Esophagus squamous epithelium (tissue), 5 donors: Measurements from ENCODE around the gene TRIM17. TPM values are rescaled to one million over a fixed set of nuclear protein-coding genes. Genes with fewer than 3 reads are reported as not detected.

Experiments
- DNase-seq: peaks from one replicate; lab custom pipeline; 2025; lab: John Stamatoyannopoulos, UW
- H3K27ac ChIP-seq, 4 donors: fragments of 200-600 bp; sonication (generic); one replicate each; pipeline ENCODE4 v1.5.1; 2016 to 2019; ENCODE audit warnings: mild to moderate bottlenecking in 1 of 4
- H3K27me3 ChIP-seq, 4 donors: fragments of 200-600 bp; sonication (generic); 1 replicate in 3 of 4; 2 replicates in 1 of 4; pipeline versions ENCODE4 v1.5.1 to v1.6.0; 2017 to 2021; ENCODE audit warnings: antibody characterized with exemption in 1 of 4
- H3K36me3 ChIP-seq, 3 donors: fragments of 200-600 bp; sonication (generic); one replicate each; pipeline ENCODE4 v1.5.1; 2016 to 2019
- H3K4me1 ChIP-seq, 3 donors: fragments of 200-600 bp; sonication (generic); one replicate each; pipeline ENCODE4 v1.5.1; 2017 to 2019
- H3K4me3 ChIP-seq, 4 donors: fragments of 200-600 bp; sonication (generic); 1 replicate in 3 of 4; 2 replicates in 1 of 4; pipeline ENCODE4 v1.5.1; 2016 to 2019; ENCODE audit warnings: mild to moderate bottlenecking in 2 of 4, moderate library complexity in 1 of 4
- H3K9me3 ChIP-seq, 3 donors: fragments of 200-600 bp; sonication (generic); one replicate each; pipeline ENCODE4 v1.5.1; 2016 to 2019
- POLR2A ChIP-seq, 4 donors: fragments of 450-650 bp; IDR thresholded peaks; one replicate each; pipeline ENCODE4 v1.6.1; 2017; ENCODE audit warnings: antibody characterized with exemption in 4 of 4, mild to moderate bottlenecking in 4 of 4, moderate library complexity in 3 of 4
- WGBS, 2 donors: methylation state at CpG; one replicate each; pipeline ENCODE4 v1.1.5; 2018; 5-methylcytosine and 5-hydroxymethylcytosine counted together
- intact Hi-C: fragments of 100-400 bp; cut with DNase I; formaldehyde crosslinking; loops from one replicate; pipeline ENCODE4 v1.15.0; 2022
- total RNA-seq, 4 donors: library from RNA; depleted of rRNA; stranded (reverse); fragments of >200 nt; gene quantifications; one replicate each; pipeline ENCODE4 v1.1.0, GENCODE V29; 2016
- TF ChIP-seq, protein P1 (sequence below), 6 experiments: fragments of 450-650 bp in 4 of 6; fragments of 200-600 bp in 2 of 6; sonication (generic) in 2 of 6; IDR thresholded peaks; one replicate each; pipeline ENCODE4 v1.5.1; 2016 to 2019; ENCODE audit warnings: antibody characterized with exemption in 6 of 6, mild to moderate bottlenecking in 4 of 6, moderate library complexity in 4 of 6
- donor health status: DM: yes; HTN: yes; CAD: no.

TRIM17 gene
- total RNA-seq, 4 donors from 2014 or later, result 0.13 to 3.0 (median 0.99) TPM

DNA sequence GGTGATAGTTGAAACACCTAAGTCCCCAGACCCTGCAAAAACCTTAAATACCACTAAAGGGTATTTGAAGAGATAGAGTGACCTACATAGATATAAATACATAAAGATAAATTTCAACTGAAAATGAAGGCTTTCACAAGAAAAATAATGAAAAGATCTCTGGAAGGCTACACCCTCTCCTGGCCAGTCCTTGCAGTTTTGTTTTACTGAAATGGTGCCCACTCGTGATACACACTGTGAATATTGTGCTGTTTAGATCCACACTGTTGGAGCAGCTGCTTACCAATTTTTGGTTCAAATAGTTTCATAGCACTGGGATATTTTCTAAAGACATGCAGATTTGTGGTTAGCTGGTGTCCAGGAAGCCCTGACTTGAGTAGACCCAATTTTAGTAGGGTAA, 39.1 kb upstream of the TRIM17 start:
- Histone ChIP-seq H3K4me1 (peaks cover 8 to 49% (median 21%) of the 10 kb centered on the region in 3 donors), H3K9me3 (no peaks in the 10 kb centered on the region), H3K27me3 (peaks cover 0 to 40% (median 0%) of the 10 kb centered on the region in 4 donors), H3K36me3 (no peaks in the 10 kb centered on the region), H3K4me3 (no peak overlapping the region), H3K27ac (no peak overlapping the region)
- intact Hi-C loops, result no loop called here
- DNase-seq, result no peak
- TF ChIP-seq, protein P1, sequence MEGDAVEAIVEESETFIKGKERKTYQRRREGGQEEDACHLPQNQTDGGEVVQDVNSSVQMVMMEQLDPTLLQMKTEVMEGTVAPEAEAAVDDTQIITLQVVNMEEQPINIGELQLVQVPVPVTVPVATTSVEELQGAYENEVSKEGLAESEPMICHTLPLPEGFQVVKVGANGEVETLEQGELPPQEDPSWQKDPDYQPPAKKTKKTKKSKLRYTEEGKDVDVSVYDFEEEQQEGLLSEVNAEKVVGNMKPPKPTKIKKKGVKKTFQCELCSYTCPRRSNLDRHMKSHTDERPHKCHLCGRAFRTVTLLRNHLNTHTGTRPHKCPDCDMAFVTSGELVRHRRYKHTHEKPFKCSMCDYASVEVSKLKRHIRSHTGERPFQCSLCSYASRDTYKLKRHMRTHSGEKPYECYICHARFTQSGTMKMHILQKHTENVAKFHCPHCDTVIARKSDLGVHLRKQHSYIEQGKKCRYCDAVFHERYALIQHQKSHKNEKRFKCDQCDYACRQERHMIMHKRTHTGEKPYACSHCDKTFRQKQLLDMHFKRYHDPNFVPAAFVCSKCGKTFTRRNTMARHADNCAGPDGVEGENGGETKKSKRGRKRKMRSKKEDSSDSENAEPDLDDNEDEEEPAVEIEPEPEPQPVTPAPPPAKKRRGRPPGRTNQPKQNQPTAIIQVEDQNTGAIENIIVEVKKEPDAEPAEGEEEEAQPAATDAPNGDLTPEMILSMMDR (IDR thresholded peaks at IDR 0.05), result no peak
- TF ChIP-seq POLR2A (IDR thresholded peaks at IDR 0.05), result no peak
- 38 to 64% methylated on average over 1 of the region's 1 CpG for WGBS, 2 donors

DNA sequence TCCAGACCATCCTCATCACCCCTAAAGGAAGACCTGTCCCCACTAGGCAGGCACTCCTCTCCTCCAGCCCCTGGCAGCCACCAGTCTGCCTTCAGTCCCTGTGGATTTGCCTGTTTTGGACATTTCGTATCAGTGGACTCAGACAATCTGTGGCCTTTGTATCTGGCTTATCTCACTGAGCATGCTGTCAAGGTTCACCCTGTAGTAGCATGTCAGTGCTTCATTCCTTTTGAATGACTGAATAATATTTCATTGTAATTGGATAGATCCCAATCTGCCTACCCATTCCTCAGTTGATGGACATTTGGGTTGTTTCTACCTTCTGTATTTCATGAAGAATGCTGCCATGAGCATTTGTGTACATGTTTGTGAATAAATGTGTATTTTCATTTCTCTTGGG, 37.6 kb upstream of the TRIM17 start:
- Histone ChIP-seq H3K27me3 (peaks cover 0 to 25% (median 0%) of the 10 kb centered on the region in 4 donors), H3K4me1 (peaks cover 3 to 41% (median 16%) of the 10 kb centered on the region in 3 donors), H3K36me3 (no peaks in the 10 kb centered on the region), H3K27ac (no peak overlapping the region), H3K4me3 (no peak overlapping the region), H3K9me3 (no peaks in the 10 kb centered on the region)
- WGBS, 2 donors, result 82 to 93% methylated on average over 1 of the region's 1 CpG
- no peak for DNase-seq
- TF ChIP-seq, protein P1 (IDR thresholded peaks at IDR 0.05), result no peak
- no peak for TF ChIP-seq POLR2A (IDR thresholded peaks at IDR 0.05)
- intact Hi-C loops, result no loop called here

DNA sequence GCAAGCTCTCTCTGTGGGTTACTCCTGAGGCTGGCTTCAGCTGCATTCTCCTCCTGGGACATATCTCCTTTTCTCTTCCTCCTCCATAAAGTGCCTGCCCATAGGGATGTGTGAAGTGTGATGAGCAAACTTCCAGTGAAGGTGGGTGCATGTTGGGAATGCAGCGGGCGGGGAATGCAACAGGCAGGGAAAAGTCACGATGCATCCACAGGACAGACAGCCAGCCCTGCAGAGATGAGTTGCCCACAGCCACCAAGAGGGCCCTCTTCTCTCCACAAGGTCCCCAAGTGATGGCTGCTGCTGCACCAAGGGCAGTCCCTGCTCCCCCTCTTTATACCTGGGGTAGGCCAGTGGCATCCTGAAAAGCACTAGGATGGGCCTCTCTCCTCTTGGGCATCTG, 37.0 kb upstream of the TRIM17 start:
- Histone ChIP-seq H3K36me3 (no peaks in the 10 kb centered on the region), H3K4me3 (no peak overlapping the region), H3K27me3 (peaks cover 0 to 20% (median 0%) of the 10 kb centered on the region in 4 donors), H3K4me1 (peaks cover 0 to 34% (median 11%) of the 10 kb centered on the region in 3 donors), H3K9me3 (no peaks in the 10 kb centered on the region), H3K27ac (no peak overlapping the region)
- intact Hi-C loops, result no loop called here
- WGBS, 2 donors, result 100% methylated on average over 1 of the region's 3 CpGs; no CpG with 5 or more reads in 1 of the 2 donors
- no peak for DNase-seq
- no peak for TF ChIP-seq POLR2A (IDR thresholded peaks at IDR 0.05)
- TF ChIP-seq, protein P1 (IDR thresholded peaks at IDR 0.05), result no peak

DNA sequence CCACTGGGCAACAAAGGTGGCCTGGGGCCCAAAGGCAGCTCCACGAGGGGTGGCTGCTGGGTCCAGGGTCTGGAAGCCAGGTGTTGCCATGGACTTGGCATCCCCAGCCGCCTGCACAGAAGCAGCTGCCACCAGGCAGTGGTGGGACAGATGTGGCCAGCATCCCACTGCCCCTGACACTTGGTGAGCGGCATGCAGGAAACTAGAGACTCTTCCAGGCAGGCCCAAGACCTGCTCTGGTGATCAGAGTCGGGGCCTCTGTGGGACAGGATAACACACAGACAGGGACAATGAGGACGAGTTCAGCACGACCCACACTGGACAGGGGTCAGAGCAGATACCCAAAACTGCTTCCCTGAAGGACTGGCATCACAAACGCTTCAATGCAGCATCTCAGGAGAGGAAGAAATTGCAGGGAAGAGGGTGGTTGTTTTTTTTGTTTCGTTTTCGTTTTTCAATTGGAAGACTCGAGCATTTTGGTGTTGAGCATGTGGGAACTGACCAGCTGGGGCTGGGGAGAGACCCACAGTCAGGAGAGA, 36.4 kb upstream of the TRIM17 start:
- no peak for DNase-seq
- Histone ChIP-seq H3K27ac (no peak overlapping the region), H3K27me3 (peaks cover 0 to 20% (median 0%) of the 10 kb centered on the region in 4 donors), H3K4me1 (peaks cover 0 to 29% (median 11%) of the 10 kb centered on the region in 3 donors), H3K36me3 (no peaks in the 10 kb centered on the region), H3K9me3 (no peaks in the 10 kb centered on the region), H3K4me3 (no peak overlapping the region)
- intact Hi-C loops, result no loop called here
- TF ChIP-seq POLR2A (IDR thresholded peaks at IDR 0.05), result no peak
- TF ChIP-seq, protein P1 (IDR thresholded peaks at IDR 0.05), result no peak
- WGBS, 2 donors, result 76 to 83% methylated on average over 7 to 8 of the region's 10 CpGs

DNA sequence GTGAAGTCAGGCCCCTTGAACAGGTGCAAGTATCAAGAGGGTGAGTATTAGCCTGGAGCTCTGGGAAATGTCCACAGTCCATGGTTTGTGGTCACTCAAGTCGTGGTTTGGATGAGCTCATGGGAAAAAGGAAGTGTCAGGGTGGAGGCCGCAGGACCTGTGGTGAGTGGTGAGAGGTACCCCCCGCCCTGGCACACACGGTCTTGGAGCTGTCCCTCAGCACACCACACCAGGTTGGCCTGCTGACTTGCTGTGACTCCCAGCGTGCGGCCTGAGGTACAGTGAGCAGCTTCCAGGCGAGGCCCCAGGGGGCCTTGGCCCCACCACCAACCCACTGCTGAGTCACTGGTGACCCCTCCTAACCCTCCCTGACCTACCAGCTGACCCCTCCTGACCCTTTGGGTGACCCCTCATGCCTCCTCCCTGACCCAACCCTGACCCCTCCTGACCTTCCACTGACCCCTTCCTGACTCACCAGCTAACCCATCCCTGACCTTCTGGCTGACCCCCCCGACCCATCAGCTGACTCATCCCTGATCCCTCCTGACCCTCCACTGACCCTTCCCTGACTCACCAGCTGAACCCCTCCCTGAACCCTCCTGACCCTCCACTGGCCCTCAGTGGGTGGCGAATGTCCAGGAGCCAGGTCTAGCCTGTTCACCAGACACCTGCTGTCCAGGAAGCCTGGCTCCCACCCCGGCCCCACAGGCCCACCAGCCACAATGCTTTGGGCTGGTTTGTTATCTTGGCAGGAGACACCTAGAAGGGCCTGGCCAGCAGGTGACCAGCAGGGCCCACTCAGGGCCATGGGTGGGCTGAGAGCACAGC, 35.7 kb upstream of the TRIM17 start:
- Histone ChIP-seq H3K27ac (no peak overlapping the region), H3K9me3 (no peaks in the 10 kb centered on the region), H3K4me1 (peaks cover 0 to 24% (median 11%) of the 10 kb centered on the region in 3 donors), H3K36me3 (no peaks in the 10 kb centered on the region), H3K27me3 (peaks cover 0 to 20% (median 0%) of the 10 kb centered on the region in 4 donors), H3K4me3 (no peak overlapping the region)
- intact Hi-C loops, result no loop called here
- TF ChIP-seq, protein P1 (IDR thresholded peaks at IDR 0.05), result no peak
- no peak for TF ChIP-seq POLR2A (IDR thresholded peaks at IDR 0.05)
- no peak for DNase-seq
- whole genome bisulfite sequencing, 2 donors, result 33 to 82% methylated on average over 1 to 8 of the region's 10 CpGs
